CD4-positive, alpha-beta T cell treated with Interleukin-4 for 4 hours (primary cell): ENCODE data around the gene ASB9.
A peak's percentile ranks its signal among the peaks of the same experiment; 100 is the strongest.
"Not testable (repeated sequence)": the region's sequence is repeated elsewhere in the genome, so short reads cannot be mapped to it uniquely, and the experiment has no call there.

Source experiments
- DNase-seq: peaks from one replicate; pipeline ENCODE4 v3.0.0-alpha.2; 2020

ASB9 gene

GRCh38 chrX:15240414-15240813 lies 29.5 kb downstream of the ASB9 start:
- DNase-seq = no peak

GRCh38 chrX:15236146-15236545 lies 33.7 kb downstream of the ASB9 start:
- no peak for DNase-seq

- no peak for DNase-seq
Measured at GRCh38 chrX:15235001-15235400, 34.9 kb downstream of the ASB9 start.

- no peak for DNase-seq
Measured at GRCh38 chrX:15233416-15234015, 36.4 kb downstream of the ASB9 start.

GRCh38 chrX:15224747-15225146 lies 45.1 kb downstream of the ASB9 start:
- no peak for DNase-seq

- no peak for DNase-seq
Measured at GRCh38 chrX:15221321-15221720, 48.6 kb downstream of the ASB9 start.

GRCh38 chrX:15217161-15217560 lies 52.7 kb downstream of the ASB9 start:
- no peak for DNase-seq

GRCh38 chrX:15216280-15216679 lies 53.6 kb downstream of the ASB9 start:
- DNase-seq = no peak

GRCh38 chrX:15215366-15215765 lies 54.5 kb downstream of the ASB9 start:
- DNase-seq = no peak

- DNase-seq = no peak
Measured at GRCh38 chrX:15214588-15214987, 55.3 kb downstream of the ASB9 start.

GRCh38 chrX:15209096-15209495 lies 60.8 kb downstream of the ASB9 start:
- DNase-seq = no peak

GRCh38 chrX:15207994-15208393 lies 61.9 kb downstream of the ASB9 start:
- peak; percentile 0 for DNase-seq

GRCh38 chrX:15207384-15207783 lies 62.5 kb downstream of the ASB9 start:
- no peak for DNase-seq

GRCh38 chrX:15206306-15206705 lies 63.6 kb downstream of the ASB9 start:
- no peak for DNase-seq

- DNase-seq = peak; percentile 30
Measured at GRCh38 chrX:15204130-15204751, 65.6 kb downstream of the ASB9 start.

GRCh38 chrX:15203694-15204093 lies 66.2 kb downstream of the ASB9 start:
- DNase-seq = no peak

- peak; percentile 4 for DNase-seq
Measured at GRCh38 chrX:15202454-15203177, 67.3 kb downstream of the ASB9 start.

- DNase-seq = no peak
Measured at GRCh38 chrX:15200871-15201270, 69.0 kb downstream of the ASB9 start.

GRCh38 chrX:15198608-15199202 lies 71.2 kb downstream of the ASB9 start:
- not testable (repeated sequence) for DNase-seq

GRCh38 chrX:15194146-15194545 lies 75.7 kb downstream of the ASB9 start:
- DNase-seq = no peak
